Measurements from ENCODE around the gene ADM2. TPM values are rescaled to one million over a fixed set of nuclear protein-coding genes. Genes with fewer than 3 reads are reported as not detected.

ADM2 gene
- total and polyA plus RNA-seq, 4 donors, result 0.74 to 5.7 (median 2.7) TPM

GRCh38 chr22:50471962-50472361, 9.4 kb upstream of the ADM2 start:
- ATAC-seq (ENCODE audit: insufficient read depth, low FRiP score) (no peak), DNase-seq (no peak)
- WGBS, 2 donors, result 90 to 92% methylated on average over 5 of the region's 5 CpGs
- no peaks in the 10 kb centered on the region for H3K9me3 ChIP-seq (ENCODE audit: control insufficient read depth in 4 of 4, insufficient read depth in 3 of 4, low read length in 3 of 4)
- no peaks in the 10 kb centered on the region for H3K27me3 ChIP-seq (ENCODE audit: control insufficient read depth in 3 of 3, insufficient read depth in 3 of 3, low read length in 2 of 3)
- no peak overlapping the region for H3K9ac ChIP-seq (ENCODE audit: insufficient read depth in 1 of 2, low read length in 2 of 2)
- H3K27ac ChIP-seq (ENCODE audit: low read depth in 1 of 2, low read length in 1 of 2), result no peak overlapping the region
- peaks cover 8 to 42% (median 10%) of the 10 kb centered on the region in 5 donors for H3K4me1 ChIP-seq (ENCODE audit: control insufficient read depth in 5 of 5, insufficient read depth in 5 of 5, low read length in 5 of 5)
- no peak overlapping the region for H3K4me3 ChIP-seq
- peaks cover 0 to 12% (median 4%) of the 10 kb centered on the region in 4 donors for H3K36me3 ChIP-seq (ENCODE audit: control insufficient read depth in 4 of 4, insufficient read depth in 4 of 4, low read length in 4 of 4)
- TF ChIP-seq, protein P1, sequence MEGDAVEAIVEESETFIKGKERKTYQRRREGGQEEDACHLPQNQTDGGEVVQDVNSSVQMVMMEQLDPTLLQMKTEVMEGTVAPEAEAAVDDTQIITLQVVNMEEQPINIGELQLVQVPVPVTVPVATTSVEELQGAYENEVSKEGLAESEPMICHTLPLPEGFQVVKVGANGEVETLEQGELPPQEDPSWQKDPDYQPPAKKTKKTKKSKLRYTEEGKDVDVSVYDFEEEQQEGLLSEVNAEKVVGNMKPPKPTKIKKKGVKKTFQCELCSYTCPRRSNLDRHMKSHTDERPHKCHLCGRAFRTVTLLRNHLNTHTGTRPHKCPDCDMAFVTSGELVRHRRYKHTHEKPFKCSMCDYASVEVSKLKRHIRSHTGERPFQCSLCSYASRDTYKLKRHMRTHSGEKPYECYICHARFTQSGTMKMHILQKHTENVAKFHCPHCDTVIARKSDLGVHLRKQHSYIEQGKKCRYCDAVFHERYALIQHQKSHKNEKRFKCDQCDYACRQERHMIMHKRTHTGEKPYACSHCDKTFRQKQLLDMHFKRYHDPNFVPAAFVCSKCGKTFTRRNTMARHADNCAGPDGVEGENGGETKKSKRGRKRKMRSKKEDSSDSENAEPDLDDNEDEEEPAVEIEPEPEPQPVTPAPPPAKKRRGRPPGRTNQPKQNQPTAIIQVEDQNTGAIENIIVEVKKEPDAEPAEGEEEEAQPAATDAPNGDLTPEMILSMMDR (IDR thresholded peaks at IDR 0.05; ENCODE audit: control extremely low read depth, extremely low read depth), result no peak

DNA sequence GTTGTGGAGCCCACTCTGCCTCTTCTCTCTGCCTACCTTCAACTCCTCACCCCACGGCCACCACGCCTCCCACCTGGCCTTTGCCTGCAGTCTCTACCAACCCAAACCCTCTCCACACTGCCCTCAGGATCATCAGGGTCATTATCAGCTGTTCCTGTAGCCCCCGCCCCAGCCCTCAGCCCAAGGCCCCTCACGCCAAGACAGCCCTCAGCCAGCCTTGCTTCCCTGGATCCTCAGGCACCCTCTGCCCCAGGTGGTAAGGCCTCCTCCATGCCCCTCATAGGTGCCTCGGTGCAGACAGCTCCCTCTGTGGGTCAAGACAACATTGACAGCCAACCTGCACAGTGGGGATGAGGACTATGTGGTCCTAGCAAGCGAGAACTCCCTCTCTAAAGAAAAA, 8.3 kb upstream of the ADM2 start:
- ATAC-seq (ENCODE audit: insufficient read depth, low FRiP score), result no peak
- TF ChIP-seq, protein P1 (IDR thresholded peaks at IDR 0.05; ENCODE audit: control extremely low read depth, extremely low read depth), result no peak
- Histone ChIP-seq H3K27ac (ENCODE audit: low read depth in 1 of 2, low read length in 1 of 2) (no peak overlapping the region), H3K27me3 (ENCODE audit: control insufficient read depth in 3 of 3, insufficient read depth in 3 of 3, low read length in 2 of 3) (no peaks in the 10 kb centered on the region), H3K4me1 (ENCODE audit: control insufficient read depth in 5 of 5, insufficient read depth in 5 of 5, low read length in 5 of 5) (peaks cover 8 to 42% (median 10%) of the 10 kb centered on the region in 5 donors), H3K36me3 (ENCODE audit: control insufficient read depth in 4 of 4, insufficient read depth in 4 of 4, low read length in 4 of 4) (peaks cover 0 to 2% (median 0%) of the 10 kb centered on the region in 4 donors), H3K4me3 (peak overlapping the region; percentile 77), H3K9ac (ENCODE audit: insufficient read depth in 1 of 2, low read length in 2 of 2) (peak overlapping the region in 1 of 2 donors; percentile 60), H3K9me3 (ENCODE audit: control insufficient read depth in 4 of 4, insufficient read depth in 3 of 4, low read length in 3 of 4) (no peaks in the 10 kb centered on the region)
- no peak for DNase-seq
- WGBS, 2 donors, result 80 to 81% methylated on average over 6 of the region's 6 CpGs

DNA sequence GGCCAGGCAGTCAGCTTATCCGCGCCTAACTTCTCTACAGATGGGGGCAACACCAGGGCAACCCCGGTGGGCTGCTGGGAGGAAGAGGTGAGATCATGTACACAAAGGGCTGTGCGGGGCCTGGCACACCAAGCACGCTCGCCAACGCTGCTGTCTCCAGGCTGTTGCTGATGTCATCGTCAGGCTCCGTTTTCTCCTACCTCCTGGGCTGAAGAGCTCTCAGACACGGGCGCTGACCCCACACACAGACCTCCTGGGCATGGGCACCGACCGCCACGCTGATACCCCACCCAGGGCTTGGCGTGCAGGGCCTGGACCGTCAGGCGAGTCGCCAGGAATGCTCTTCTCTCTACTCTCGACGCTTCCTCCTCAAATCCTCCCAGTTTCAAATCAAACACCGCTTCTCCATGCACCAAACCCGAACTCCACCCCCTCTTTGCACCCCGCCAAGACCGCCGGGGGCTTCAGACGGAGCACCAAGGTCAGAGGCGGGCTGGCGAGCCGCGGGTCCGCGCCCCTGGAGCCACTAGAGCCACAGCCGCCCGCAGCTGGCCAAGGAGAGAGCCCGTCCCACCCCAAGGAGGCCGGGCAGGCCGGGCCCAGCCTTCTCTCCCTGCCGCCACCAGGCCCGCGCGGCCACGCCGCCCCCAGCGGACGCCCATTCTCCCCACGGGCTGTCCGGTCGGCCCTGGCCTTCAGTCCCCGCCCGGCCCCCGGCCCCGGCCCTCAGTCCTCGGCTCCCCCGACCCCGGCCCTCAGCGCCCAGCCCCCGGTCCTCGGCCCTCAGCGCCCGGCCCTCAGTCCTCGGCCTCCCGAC, 7.3 kb upstream of the ADM2 start:
- H3K4me1 ChIP-seq (ENCODE audit: control insufficient read depth in 5 of 5, insufficient read depth in 5 of 5, low read length in 5 of 5), result peaks cover 8 to 42% (median 10%) of the 10 kb centered on the region in 5 donors
- H3K4me3 ChIP-seq, result peak overlapping the region; percentile 94
- peak overlapping the region in 1 of 2 donors; percentile 45 for H3K27ac ChIP-seq (ENCODE audit: low read depth in 1 of 2, low read length in 1 of 2)
- 5 to 17% methylated on average over 41 to 62 of the region's 62 CpGs for WGBS, 2 donors
- ATAC-seq (ENCODE audit: insufficient read depth, low FRiP score), result peak; percentile 30
- H3K27me3 ChIP-seq (ENCODE audit: control insufficient read depth in 3 of 3, insufficient read depth in 3 of 3, low read length in 2 of 3), result peaks cover 0 to 2% (median 0%) of the 10 kb centered on the region in 3 donors
- TF ChIP-seq, protein P1 (IDR thresholded peaks at IDR 0.05; ENCODE audit: control extremely low read depth, extremely low read depth), result no peak
- peaks cover 0 to 2% (median 0%) of the 10 kb centered on the region in 4 donors for H3K36me3 ChIP-seq (ENCODE audit: control insufficient read depth in 4 of 4, insufficient read depth in 4 of 4, low read length in 4 of 4)
- DNase-seq, result peak; percentile 44 to 56 (median 44)
- peak overlapping the region; percentile 37 to 60 for H3K9ac ChIP-seq (ENCODE audit: insufficient read depth in 1 of 2, low read length in 2 of 2)
- no peaks in the 10 kb centered on the region for H3K9me3 ChIP-seq (ENCODE audit: control insufficient read depth in 4 of 4, insufficient read depth in 3 of 4, low read length in 3 of 4)
